Gastrocnemius medialis (tissue), 4 donors: ENCODE results near the gene MCF2L. TPM values are rescaled to one million over a fixed set of nuclear protein-coding genes. Genes with fewer than 3 reads are reported as not detected.

Experiments used
- ATAC-seq, 2 donors: fragments of 150-250 bp; one replicate each; pipeline ENCODE4 v1.9.1; 2016
- DNase-seq, 2 donors: peaks; one replicate each; pipeline ENCODE4 v3.0.0-alpha.2; 2019
- H3K27ac ChIP-seq, 4 donors: fragments of 200-600 bp; sonication (generic); 1 replicate in 1 of 4; 2 replicates in 3 of 4; pipeline ENCODE4 v1.5.1; 2016 to 2018; ENCODE audit warnings: mild to moderate bottlenecking in 2 of 4, moderate library complexity in 1 of 4
- H3K27me3 ChIP-seq, 3 donors: fragments of 200-600 bp; sonication (generic) in 2 of 3; 1 replicate in 1 of 3; 2 replicates in 2 of 3; pipeline versions ENCODE4 v1.5.1 to v1.6.0; 2016 to 2019; ENCODE audit warnings: mild to moderate bottlenecking in 1 of 3, moderate library complexity in 1 of 3
- H3K36me3 ChIP-seq, 2 donors: fragments of 200-600 bp; sonication (generic) in 1 of 2; one replicate each; pipeline ENCODE4 v1.5.1; 2017 to 2018
- H3K4me1 ChIP-seq, 2 donors: fragments of 200-600 bp; sonication (generic) in 1 of 2; one replicate each; pipeline ENCODE4 v1.5.1; 2016 to 2017; ENCODE audit warnings: mild to moderate bottlenecking in 2 of 2
- H3K4me3 ChIP-seq, 4 donors: fragments of 200-600 bp; sonication (generic) in 3 of 4; 1 replicate in 1 of 4; 2 replicates in 3 of 4; pipeline ENCODE4 v1.5.1; 2016 to 2019; ENCODE audit warnings: mild to moderate bottlenecking in 2 of 4
- H3K9me3 ChIP-seq, 3 donors: fragments of 200-600 bp; sonication (generic) in 2 of 3; 1 replicate in 1 of 3; 2 replicates in 2 of 3; pipeline ENCODE4 v1.5.1; 2016 to 2019
- POLR2A ChIP-seq, 2 donors: fragments of 450-650 bp; IDR thresholded peaks; one replicate each; pipeline ENCODE4 v1.6.1; 2017; ENCODE audit warnings: antibody characterized with exemption in 2 of 2, mild to moderate bottlenecking in 2 of 2, moderate library complexity in 2 of 2
- in situ Hi-C, 4 donors: fragments of 200-750 bp; cut with MboI; loops; one replicate each; pipeline versions ENCODE4 v1.15.0 to v1.8.0; 2017; ENCODE audit warnings: low sequenced_read_pairs in 4 of 4
- intact Hi-C: fragments of 100-400 bp; cut with DNase I; formaldehyde crosslinking; loops from one replicate; pipeline ENCODE4 v1.15.1; 2023; ENCODE audit warnings: low total_unique reads
- total RNA-seq, 4 donors: library from RNA; depleted of rRNA; stranded (reverse); fragments of >200 nt; gene quantifications; one replicate each; pipeline versions ENCODE4 v1.1.0 to v1.2.3, GENCODE V29; 2016
- TF ChIP-seq, protein P1 (sequence below), 5 experiments: fragments of 450-650 bp in 3 of 5; fragments of 200-600 bp in 2 of 5; sonication (generic) in 2 of 5; IDR thresholded peaks in 4 of 5; conservative IDR thresholded peaks in 1 of 5; 1 replicate in 4 of 5; 2 replicates in 1 of 5; pipeline ENCODE4 v1.5.1; 2016 to 2019; ENCODE audit warnings: antibody characterized with exemption in 5 of 5, mild to moderate bottlenecking in 3 of 5, moderate library complexity in 3 of 5

The MCF2L gene
- total RNA-seq, 4 donors from 2014 or later, result 16.1 to 21.2 (median 19.4) TPM

- in situ Hi-C loops, result no loop called here
- DNase-seq (no peak), ATAC-seq (no peak)
These were observed 171.9 kb downstream of the MCF2L start for GRCh38 chr13:113140677-113141600.

DNA sequence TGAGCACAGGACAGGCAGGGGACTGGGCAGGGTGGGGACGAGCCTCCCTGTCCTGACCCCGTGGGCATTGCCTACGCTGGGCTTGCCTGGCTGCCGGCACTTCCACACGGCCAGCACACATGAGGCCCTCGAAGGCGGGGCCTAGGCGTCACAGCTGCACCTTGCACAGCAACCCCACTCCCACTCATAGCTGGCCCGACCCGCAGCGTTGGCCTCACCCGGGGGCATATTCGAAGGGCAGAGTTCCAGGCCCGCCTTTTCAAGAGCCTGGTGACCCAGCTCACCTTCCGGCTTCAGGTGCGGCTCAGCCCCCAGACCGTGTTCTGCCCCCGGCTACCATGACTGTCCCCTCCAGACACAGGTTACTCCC, 172.6 kb downstream of the MCF2L start:
- Histone ChIP-seq H3K27ac (no peak overlapping the region), H3K4me3 (no peak overlapping the region), H3K36me3 (no peaks in the 10 kb centered on the region), H3K27me3 (no peaks in the 10 kb centered on the region), H3K4me1 (no peaks in the 10 kb centered on the region), H3K9me3 (no peaks in the 10 kb centered on the region)
- ATAC-seq (no peak), DNase-seq (no peak)
- intact Hi-C loops (no loop called here), in situ Hi-C loops (no loop called here)
- TF ChIP-seq, protein P1, sequence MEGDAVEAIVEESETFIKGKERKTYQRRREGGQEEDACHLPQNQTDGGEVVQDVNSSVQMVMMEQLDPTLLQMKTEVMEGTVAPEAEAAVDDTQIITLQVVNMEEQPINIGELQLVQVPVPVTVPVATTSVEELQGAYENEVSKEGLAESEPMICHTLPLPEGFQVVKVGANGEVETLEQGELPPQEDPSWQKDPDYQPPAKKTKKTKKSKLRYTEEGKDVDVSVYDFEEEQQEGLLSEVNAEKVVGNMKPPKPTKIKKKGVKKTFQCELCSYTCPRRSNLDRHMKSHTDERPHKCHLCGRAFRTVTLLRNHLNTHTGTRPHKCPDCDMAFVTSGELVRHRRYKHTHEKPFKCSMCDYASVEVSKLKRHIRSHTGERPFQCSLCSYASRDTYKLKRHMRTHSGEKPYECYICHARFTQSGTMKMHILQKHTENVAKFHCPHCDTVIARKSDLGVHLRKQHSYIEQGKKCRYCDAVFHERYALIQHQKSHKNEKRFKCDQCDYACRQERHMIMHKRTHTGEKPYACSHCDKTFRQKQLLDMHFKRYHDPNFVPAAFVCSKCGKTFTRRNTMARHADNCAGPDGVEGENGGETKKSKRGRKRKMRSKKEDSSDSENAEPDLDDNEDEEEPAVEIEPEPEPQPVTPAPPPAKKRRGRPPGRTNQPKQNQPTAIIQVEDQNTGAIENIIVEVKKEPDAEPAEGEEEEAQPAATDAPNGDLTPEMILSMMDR (IDR thresholded peaks at IDR 0.05 in 4 of 5, conservative IDR thresholded peaks at IDR 0.05 in 1 of 5), result no peak
- no peak for TF ChIP-seq POLR2A (IDR thresholded peaks at IDR 0.05)

More at GRCh38 chr13:113140677-113141600, 171.9 kb downstream of the MCF2L start:
- Histone ChIP-seq H3K27ac (no peak overlapping the region), H3K9me3 (no peaks in the 10 kb centered on the region), H3K27me3 (no peaks in the 10 kb centered on the region), H3K36me3 (no peaks in the 10 kb centered on the region), H3K4me3 (no peak overlapping the region), H3K4me1 (no peaks in the 10 kb centered on the region)
- intact Hi-C loops, result no loop called here
- TF ChIP-seq POLR2A (IDR thresholded peaks at IDR 0.05), result no peak

DNA sequence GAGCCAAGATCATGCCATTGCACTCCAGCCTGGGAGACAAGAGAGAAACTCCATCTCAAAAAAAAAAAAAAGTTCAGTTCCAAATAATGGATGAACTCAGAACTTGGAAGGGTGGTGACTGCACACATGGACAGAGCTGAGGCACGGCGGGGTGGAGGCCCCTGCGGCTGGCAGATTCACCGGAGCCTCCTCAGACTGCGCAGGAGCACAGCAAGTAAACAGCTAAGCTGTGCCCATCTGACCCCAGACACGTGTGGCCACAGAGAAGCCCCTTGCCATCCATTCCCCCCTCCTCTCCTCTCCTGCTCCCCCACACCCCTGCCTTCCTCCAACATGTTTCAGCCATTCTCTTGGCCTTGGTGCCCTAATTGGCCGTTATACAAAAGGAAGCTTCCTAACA, 173.9 kb downstream of the MCF2L start:
- intact Hi-C loops (no loop called here), in situ Hi-C loops (no loop called here)

GRCh38 chr13:113143466-113144254, 174.6 kb downstream of the MCF2L start:
- intact Hi-C loops (no loop called here), in situ Hi-C loops (no loop called here)
- H3K27me3 ChIP-seq, result no peaks in the 10 kb centered on the region
- H3K27ac ChIP-seq, result no peak overlapping the region
- ATAC-seq (no peak), DNase-seq (no peak)
- H3K4me1 ChIP-seq, result no peaks in the 10 kb centered on the region
- H3K4me3 ChIP-seq, result no peak overlapping the region
- H3K9me3 ChIP-seq, result no peaks in the 10 kb centered on the region
- no peaks in the 10 kb centered on the region for H3K36me3 ChIP-seq
- no peak for TF ChIP-seq POLR2A (IDR thresholded peaks at IDR 0.05)

More for the DNA sequence above, 173.9 kb downstream of the MCF2L start:
- Histone ChIP-seq H3K36me3 (no peaks in the 10 kb centered on the region), H3K9me3 (no peaks in the 10 kb centered on the region), H3K27me3 (no peaks in the 10 kb centered on the region), H3K4me3 (no peak overlapping the region), H3K4me1 (no peaks in the 10 kb centered on the region), H3K27ac (no peak overlapping the region)
- DNase-seq (no peak), ATAC-seq (no peak)
- TF ChIP-seq POLR2A (IDR thresholded peaks at IDR 0.05), result no peak
- TF ChIP-seq, protein P1 (IDR thresholded peaks at IDR 0.05 in 4 of 5, conservative IDR thresholded peaks at IDR 0.05 in 1 of 5), result no peak

DNA sequence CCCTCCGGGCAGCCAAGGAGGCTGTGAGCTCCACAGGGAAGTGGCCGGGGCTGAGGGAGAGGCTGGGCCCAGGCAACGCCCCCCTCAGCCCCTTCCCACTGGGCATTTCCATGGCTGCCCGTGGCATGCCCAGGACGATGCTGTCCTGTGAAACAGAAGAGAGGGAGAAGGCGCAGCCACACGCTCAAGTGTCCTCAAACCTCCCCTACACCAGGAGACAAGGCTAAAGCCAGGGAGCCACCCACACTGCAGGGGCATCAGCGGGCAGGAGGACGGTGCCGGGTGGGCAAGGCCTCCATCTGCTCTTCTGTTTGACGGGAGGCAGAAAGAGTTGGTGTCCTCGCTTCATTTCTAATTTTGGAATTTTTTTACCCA, 175.2 kb downstream of the MCF2L start:
- in situ Hi-C loops, result no loop called here
- DNase-seq (no peak), ATAC-seq (no peak)
- H3K9me3 ChIP-seq, result no peaks in the 10 kb centered on the region
- H3K4me1 ChIP-seq, result no peaks in the 10 kb centered on the region
- no peaks in the 10 kb centered on the region for H3K27me3 ChIP-seq
- no peak overlapping the region for H3K4me3 ChIP-seq
- no peaks in the 10 kb centered on the region for H3K36me3 ChIP-seq
- intact Hi-C loops, result no loop called here
- no peak for TF ChIP-seq POLR2A (IDR thresholded peaks at IDR 0.05)
- TF ChIP-seq, protein P1 (IDR thresholded peaks at IDR 0.05 in 4 of 5, conservative IDR thresholded peaks at IDR 0.05 in 1 of 5), result no peak
- H3K27ac ChIP-seq, result no peak overlapping the region
